ENCODE results near the gene POLR3C.

DNA sequence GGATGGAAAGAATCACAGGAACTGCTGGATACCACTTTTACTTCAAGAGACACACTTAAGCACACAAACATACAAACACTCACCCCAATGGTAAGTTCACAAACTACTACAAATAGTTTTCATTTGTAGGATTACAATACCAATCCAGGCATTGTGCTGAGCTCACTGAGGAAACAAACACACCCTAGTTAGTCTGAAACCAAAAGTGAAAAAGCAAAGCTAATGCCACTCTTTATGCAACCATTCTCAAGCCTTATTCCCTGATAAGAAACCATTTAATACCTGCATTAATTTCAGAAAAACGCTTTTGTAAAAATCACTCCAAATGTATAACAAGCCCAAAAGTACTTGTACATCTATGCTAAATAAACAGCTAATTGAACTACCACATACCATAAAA, 38.5 kb upstream of the POLR3C start:
- TF ChIP-seq, protein P1, sequence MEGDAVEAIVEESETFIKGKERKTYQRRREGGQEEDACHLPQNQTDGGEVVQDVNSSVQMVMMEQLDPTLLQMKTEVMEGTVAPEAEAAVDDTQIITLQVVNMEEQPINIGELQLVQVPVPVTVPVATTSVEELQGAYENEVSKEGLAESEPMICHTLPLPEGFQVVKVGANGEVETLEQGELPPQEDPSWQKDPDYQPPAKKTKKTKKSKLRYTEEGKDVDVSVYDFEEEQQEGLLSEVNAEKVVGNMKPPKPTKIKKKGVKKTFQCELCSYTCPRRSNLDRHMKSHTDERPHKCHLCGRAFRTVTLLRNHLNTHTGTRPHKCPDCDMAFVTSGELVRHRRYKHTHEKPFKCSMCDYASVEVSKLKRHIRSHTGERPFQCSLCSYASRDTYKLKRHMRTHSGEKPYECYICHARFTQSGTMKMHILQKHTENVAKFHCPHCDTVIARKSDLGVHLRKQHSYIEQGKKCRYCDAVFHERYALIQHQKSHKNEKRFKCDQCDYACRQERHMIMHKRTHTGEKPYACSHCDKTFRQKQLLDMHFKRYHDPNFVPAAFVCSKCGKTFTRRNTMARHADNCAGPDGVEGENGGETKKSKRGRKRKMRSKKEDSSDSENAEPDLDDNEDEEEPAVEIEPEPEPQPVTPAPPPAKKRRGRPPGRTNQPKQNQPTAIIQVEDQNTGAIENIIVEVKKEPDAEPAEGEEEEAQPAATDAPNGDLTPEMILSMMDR (IDR thresholded peaks at IDR 0.05; ENCODE audit: low read depth, low read length) = no peak
- TF ChIP-seq POLR2A (IDR thresholded peaks at IDR 0.05; ENCODE audit: extremely low read depth, insufficient read length) = no peak
- TF ChIP-seq, protein P2, sequence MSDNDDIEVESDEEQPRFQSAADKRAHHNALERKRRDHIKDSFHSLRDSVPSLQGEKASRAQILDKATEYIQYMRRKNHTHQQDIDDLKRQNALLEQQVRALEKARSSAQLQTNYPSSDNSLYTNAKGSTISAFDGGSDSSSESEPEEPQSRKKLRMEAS (IDR thresholded peaks at IDR 0.05; ENCODE audit: low read depth, low read length) = no peak

All from NB4 (cell line).